HG03342 (cell line): ENCODE data around the gene MGMT.

Experiments used
- ATAC-seq: cut with Tn5 transposase; IDR thresholded peaks from one replicate; pipeline ENCODE4 v1.9.1; 2021; ENCODE audit warnings: mild to moderate bottlenecking, moderate library complexity; ENCODE audit not compliant: unreplicated experiment

MGMT gene

GRCh38 chr10:129517680-129518057 lies 50.6 kb downstream of the MGMT start:
- ATAC-seq, result no peak

GRCh38 chr10:129518793-129519192 lies 51.8 kb downstream of the MGMT start:
- no peak for ATAC-seq

- no peak for ATAC-seq
Measured at GRCh38 chr10:129520440-129521080, 53.5 kb downstream of the MGMT start.

- ATAC-seq, result no peak
Measured at GRCh38 chr10:129521161-129522025, 54.4 kb downstream of the MGMT start.

GRCh38 chr10:129522041-129522585 lies 55.1 kb downstream of the MGMT start:
- ATAC-seq, result no peak

- no peak for ATAC-seq
Measured at GRCh38 chr10:129523031-129523722, 56.1 kb downstream of the MGMT start.

- no peak for ATAC-seq
Measured at GRCh38 chr10:129523723-129524316, 56.8 kb downstream of the MGMT start.

- no peak for ATAC-seq
Measured at GRCh38 chr10:129524936-129525335, 57.9 kb downstream of the MGMT start.

- ATAC-seq, result no peak
Measured at GRCh38 chr10:129525401-129525801, 58.4 kb downstream of the MGMT start.

- ATAC-seq, result no peak
Measured at GRCh38 chr10:129526943-129527342, 59.9 kb downstream of the MGMT start.

GRCh38 chr10:129528376-129528978 lies 61.4 kb downstream of the MGMT start:
- no peak for ATAC-seq

GRCh38 chr10:129530581-129530980 lies 63.5 kb downstream of the MGMT start:
- no peak for ATAC-seq

GRCh38 chr10:129531195-129531968 lies 64.3 kb downstream of the MGMT start:
- ATAC-seq, result no peak

- ATAC-seq, result no peak
Measured at GRCh38 chr10:129531969-129532660, 65.1 kb downstream of the MGMT start.

GRCh38 chr10:129532838-129533237 lies 65.8 kb downstream of the MGMT start:
- no peak for ATAC-seq

GRCh38 chr10:129533281-129533680 lies 66.2 kb downstream of the MGMT start:
- no peak for ATAC-seq

- no peak for ATAC-seq
Measured at GRCh38 chr10:129534826-129535225, 67.8 kb downstream of the MGMT start.

GRCh38 chr10:129536336-129536735 lies 69.3 kb downstream of the MGMT start:
- ATAC-seq, result no peak

GRCh38 chr10:129537151-129537550 lies 70.1 kb downstream of the MGMT start:
- no peak for ATAC-seq
